Dedifferentiated amniotic fluid mesenchymal stem cell (primary cell): ENCODE results near the gene CREBZF.
"Not testable (repeated sequence)": the region's sequence is repeated elsewhere in the genome, so short reads cannot be mapped to it uniquely, and the experiment has no call there.

Source experiments
- DNase-seq: peaks from one replicate; pipeline ENCODE4 v3.0.0-alpha.2; 2016; ENCODE audit errors: extremely low spot score

Gene CREBZF

DNA sequence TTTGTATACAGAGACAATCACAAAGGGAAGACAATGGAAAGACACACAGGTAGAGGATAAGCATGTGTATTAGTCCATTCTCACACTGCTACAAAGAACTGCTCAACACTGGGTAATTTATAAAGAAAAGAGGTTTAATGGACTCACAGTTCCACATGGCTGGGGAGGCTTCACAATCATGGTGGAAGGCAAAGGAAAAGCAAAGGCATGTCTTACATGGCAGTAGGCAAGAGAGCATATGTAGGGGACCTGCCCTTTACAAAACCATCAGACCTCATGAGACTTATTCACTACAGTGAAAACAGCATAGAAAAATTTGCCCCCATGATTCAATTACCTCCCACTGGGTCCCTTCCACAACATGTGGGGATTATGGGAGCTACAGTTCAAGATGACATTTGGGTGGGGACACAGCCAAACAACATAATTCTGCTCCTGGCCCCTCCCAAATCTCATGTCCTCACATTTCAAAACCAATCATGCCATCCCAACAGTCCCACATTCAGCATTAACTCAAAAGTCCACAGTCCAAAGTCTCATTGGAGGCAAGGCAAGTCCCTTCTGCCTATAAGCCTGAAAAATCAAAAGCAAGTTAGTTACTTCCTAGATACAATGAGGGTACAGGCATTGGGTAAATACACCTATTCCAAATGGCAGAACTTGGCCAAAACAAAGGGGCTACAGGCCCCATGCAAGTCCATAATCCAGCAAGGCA lies 6.2 kb upstream of the CREBZF start:
- not testable (repeated sequence) for DNase-seq

DNA sequence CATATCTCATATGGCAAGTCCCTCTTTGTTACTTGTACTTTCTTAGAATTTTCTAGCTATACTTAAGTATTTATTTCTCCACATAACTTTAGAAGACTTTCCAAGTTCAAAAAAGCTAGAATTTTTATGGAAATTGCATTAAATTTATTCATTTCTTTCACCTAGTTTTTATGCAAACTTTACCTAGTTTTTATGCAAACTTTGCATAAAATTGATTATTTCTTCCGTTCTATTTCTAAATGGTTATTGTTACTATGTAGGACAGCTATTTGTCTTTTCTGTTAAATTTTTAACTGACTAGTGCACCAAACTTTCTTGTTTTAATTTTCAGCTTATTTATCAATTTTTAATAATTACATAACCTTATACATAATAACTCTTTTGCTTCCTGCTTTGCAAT lies 3.2 kb upstream of the CREBZF start:
- no peak for DNase-seq

DNA sequence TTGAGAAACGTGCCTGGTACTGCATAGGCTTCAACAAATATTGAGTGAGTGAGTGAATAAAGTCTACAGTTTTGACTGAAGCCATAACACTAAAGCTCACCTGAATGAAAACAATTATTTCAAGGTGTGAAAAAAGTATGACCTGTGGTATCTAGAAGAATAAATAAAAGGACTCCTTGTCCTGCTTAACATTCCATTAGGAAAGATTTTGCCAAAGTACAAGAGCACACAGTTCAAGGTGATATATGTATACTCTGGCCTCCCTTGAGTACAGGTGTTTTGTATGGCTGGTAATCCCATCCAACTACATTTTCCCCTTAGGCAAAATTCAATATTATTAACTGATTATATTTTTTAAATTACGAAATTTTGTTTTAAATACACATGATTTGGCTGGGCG lies 1.8 kb upstream of the CREBZF start:
- DNase-seq = no peak

DNA sequence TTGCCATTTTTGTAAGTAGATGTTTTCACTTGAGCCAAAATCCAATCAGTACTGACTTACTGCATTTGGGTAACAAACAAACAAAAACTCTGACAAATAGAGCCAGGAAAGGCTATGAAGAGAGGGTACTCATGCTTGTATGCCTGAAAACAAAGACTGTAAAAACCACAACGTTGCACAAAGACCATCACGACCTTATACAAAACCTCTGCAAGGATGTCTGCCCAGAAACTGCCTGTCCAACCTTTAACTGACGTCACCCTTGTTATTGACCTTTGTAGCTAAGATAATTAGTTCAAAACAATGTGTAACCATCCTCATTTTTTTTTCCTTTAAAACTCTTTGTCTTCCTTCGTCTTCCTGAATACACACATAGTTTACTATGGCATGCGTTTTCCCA lies 804 bp upstream of the CREBZF start:
- DNase-seq = no peak

DNA sequence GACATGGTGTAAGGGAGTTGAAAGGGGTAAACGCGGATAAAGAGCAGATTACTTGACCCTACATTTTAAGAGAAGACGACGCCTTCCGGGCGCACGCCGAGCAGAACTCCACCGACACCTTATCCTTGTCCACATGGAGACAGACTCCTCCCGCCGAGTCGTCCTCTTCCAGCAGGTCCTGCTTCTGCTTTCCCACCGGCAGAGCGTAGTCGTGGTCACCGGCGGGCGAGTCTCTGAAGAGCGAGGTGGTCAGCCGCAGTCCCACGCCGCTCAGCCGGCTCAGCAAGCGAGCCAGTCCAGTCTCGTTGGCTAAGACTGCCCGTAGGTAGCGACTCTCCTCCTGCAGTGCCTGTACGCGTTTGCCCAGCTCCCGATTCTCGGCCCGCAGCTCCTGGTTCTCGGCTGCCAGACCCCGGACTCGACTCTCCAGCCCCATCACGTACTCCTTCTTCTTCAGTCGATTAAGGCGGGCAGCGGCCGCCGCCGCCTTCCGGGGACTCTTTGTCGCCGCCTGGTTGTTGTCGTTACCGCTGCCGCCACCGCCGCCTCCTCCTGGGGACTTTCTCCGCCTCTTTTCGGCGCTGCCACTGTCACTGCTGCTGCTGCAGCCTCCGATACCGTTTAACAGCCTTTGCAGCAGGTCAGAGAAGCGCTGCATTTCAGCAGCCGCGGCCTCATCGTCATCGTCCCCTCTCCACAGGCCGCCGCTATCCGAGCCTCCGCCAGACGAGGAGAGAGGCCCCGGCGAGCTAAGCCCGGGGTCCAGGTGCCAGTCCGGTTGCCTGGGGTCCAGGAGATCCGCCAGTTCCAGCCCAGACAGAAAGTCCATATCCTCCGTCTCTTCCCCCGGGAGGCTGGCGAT lies 945 bp downstream of the CREBZF start:
- peak; percentile 37 for DNase-seq

DNA sequence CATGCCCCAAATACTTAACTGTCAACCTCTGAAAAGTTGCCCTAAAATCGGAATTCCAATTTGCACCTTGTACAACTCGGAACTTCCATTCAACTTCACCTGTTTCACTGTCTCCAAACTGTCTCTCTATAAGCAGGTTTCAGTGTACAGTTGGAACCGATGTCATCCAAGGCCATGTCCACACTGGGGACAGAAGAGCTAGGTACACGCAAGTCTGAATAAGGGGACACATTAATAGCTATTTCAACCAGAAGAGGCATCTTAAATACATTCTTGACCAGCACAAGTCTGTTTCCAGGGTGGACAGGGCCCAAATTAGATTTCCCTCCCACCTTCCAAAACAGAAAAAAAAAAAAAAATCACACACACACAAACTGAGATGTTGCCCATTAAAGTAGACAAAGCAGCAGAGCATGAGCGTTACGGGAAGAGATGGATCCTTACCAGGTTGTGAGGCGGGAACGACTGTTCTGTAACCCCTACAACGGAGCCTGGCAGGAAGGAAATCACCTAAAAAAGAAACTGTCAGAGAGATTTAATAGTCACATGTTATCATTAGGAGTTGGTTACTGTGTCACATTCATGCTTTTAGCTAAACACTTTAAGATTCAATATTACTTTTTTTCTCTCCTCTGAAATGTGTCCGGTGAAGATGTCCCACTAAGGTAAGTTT lies 1.7 kb downstream of the CREBZF start:
- no peak for DNase-seq

DNA sequence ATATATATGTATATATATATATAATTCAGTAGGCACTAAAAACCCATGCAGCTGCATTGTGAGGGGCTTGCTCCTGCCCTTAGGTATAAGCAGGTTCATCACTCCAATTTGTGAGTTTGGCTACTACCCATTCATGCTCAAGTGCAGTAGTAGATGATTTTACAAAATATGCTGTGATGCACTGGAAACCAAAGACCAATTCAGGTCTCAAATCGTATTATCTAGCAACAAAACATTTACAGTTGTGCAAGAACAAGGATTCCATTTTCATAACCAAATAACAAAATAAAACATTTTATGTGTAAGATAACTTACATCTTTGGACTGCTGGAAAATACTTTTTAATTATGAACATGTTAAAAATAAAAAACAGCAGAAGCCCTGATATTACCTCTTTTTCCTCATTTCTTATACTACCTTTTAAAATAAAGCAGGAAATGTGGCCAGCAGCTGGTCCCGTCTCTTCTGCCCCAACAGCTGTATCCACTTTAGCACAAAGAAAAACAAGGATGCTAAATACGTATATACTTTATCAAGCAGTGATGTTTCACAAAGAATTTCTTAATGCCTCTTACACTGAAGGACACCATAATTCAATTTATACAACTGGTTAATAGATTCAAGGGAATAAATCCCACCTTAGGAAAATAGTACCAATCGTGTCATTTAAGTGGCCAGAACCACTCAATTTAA lies 2.8 kb downstream of the CREBZF start:
- DNase-seq = no peak

DNA sequence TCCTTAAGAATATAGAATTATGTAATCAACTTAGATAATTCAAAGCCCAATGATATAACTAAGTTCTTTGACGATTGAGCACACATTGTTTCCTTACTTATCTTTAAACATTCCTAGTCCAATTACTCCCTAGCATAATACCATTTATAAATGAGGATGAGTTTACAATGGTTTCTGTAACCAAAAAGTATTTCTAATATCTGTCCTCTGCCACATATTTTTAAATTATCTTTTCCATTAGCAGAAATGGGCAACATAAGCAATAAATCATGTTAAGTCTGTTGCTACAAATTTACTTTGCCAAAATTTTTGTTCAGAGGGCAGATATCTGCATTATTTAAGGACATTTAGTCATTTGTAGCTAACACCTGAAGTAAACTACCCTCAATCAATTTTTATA lies 6.7 kb downstream of the CREBZF start:
- DNase-seq = no peak

DNA sequence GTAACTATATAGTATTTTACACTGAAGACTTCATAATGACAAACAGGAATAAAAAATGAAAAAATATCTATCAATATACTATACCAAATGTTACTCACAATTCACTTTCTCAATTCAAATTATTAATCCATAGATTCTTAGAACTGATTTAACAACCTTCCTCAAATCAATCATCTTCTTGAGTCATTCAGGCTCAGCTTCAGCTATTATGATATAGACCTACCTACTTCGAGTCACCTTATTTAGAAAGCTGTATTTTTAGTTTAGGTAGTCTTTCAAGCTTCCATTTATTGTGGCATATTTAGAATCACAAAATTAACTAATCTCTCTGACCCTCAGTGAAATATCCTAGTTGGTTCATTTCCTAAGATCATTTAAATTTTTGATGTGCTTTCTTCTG lies 8.2 kb downstream of the CREBZF start:
- DNase-seq = no peak

DNA sequence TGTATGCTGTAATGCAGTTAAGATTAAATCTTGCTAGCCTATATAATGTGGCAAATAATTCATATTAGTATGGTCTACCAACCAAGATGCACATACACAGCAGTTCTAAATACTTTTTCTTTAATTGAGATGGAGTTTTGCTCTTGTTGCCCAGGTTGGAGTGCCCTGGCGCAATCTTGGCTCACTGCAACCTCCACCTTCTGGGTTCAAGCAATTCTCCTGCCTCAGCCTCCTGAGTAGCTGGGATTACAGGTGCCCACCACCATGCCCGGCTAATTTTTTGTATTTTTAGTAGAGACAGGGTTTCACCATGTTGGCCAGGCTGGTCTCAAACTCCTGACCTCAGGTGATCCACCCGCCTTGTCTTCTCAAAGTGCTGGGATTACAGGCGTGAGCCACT lies 10.6 kb downstream of the CREBZF start:
- not testable (repeated sequence) for DNase-seq

DNA sequence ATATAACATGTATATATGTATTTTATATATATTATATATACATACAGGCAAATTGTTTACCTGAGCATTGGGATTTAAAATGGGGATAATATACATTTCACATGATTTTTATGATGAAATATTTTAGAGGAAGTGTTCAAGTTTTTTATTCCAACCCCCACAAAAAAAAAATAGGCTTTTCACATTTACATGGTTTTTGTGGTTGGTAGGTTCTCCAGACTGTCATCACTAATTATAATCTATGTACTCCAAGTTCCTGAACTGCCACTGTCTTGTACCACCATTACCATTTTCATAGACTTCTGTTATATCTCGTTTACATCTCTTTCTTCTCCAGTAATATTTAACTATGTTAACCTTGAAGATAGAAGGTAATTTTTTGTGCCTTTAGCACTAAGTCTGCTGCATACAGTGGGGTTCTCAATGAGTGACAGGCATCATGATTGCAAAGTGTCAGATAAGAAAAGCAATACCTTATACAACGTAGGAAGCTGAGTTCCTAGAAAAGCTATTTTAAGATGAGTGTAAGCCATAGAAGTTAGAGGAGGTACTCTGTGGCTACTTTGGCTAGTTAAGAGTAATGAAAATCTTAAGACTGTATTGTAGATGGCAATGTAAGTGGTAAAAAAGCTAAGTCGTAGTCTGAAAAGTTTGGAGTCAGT lies 12.0 kb downstream of the CREBZF start:
- DNase-seq = no peak

DNA sequence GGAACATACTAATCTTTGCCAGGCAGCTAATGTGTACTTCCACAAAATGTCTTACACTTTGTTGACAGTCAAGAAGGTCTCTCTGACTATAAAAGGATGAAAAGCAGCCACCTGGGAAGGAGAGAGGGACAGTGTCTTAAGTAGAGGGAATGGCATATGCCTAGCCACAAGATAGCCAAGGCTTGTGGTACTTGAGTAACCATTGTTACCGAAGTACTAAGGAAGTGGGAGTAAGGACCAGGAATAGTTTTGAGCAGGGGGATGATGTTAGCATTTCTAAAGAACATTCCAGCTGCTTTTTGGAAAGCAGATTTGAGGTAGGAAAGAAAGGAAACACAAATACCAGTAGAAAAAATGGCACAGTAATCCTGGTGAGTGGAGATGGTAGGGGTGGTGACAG lies 13.8 kb downstream of the CREBZF start:
- DNase-seq = no peak

DNA sequence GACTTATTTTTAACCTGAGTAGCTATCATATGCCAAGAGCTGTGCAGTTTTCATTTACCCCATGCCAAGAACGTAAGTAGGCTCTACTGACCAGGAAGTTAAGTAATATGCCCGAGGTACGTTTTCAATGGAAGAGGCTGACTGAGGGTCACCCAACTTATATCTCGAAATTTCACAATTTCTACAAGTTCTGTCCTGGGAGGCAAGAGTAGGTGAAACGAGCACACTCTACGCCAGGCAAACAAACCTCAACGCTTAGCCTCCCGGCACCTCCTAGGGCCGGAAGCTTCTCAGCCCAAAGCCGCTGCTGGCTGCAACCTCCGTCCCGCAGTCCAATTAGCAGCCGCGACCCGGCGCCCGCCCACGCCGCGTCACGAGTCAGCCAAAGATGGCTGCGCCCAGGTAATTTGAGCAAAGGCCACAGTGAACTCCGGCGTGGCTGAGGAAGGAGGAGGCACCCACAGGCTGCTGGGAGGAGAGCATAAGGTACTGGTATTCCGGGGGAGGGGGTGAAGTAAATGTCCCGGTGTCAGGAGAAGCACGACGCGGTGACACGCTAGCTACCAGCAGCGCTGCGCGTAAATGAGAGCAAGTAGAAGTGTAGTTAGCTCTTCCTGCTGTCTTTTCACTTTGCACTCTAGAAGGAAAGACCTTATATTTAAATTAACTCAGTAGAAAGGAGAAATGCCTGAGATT lies 17.2 kb downstream of the CREBZF start, which contains the start of gene TMEM126A:
TSS of gene TMEM126A (plus strand) at position 364 of the 696 bp plus-strand sequence. CDS start 2,289 bp downstream, outside the sequence.
- peak; percentile 75 for DNase-seq

DNA sequence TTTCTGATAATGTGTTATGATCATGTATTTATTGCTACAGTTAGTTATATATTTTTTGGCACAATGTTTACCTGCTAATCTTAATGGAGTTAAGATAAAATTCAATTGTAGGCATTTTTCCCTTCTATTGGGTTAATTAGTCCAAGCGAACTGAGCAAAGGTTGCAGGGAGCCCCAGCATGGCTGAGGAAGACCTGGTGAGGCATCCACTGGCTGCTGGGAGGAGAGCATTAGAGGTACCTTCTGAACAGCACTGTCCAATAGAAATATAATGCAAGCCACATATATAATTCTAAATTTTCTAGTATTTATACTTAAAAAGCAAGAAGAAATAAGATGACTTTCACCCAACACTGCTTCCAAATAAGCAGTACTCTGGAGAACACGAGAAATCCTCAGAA lies 17.9 kb downstream of the CREBZF start:
- no peak for DNase-seq

DNA sequence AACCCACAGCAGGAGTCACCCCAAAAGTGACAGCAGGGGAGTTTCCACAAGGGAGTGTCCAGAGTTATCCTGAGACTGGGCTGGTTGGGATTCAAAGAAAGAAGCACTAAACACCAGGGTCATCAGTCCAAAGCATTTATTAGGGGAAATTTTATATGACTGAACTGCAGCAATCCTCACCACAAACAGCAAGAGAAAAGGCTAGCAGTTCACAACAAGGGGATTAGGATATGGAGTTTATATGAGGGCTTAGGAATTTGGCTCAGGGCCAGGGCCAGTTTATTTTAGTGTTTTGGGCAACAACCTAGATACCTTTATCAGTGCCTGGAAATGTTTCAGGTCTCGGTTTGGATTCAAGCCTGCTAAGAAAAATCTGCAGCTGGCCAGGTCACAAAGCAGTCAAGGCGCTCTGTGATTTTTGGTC lies 21.7 kb downstream of the CREBZF start:
- DNase-seq = no peak

DNA sequence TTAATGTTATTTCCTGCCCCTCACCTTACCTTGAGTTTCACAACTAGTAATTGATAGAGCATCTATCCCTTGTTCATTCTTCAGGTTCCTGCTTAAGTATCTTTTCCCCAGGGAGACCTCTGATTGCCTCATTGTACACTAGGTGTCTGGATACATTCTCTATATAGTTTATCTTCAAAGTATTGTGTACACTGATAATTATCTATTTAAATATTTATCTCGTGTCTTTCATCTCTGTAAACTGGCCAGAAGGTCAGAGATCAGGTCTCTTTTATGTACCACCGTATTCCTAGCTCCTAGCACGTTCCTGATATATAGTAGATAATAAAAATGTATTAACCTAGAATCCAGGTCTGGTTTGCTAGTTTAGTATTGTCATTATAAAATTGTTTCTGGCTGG lies 30.2 kb downstream of the CREBZF start:
- DNase-seq = no peak

DNA sequence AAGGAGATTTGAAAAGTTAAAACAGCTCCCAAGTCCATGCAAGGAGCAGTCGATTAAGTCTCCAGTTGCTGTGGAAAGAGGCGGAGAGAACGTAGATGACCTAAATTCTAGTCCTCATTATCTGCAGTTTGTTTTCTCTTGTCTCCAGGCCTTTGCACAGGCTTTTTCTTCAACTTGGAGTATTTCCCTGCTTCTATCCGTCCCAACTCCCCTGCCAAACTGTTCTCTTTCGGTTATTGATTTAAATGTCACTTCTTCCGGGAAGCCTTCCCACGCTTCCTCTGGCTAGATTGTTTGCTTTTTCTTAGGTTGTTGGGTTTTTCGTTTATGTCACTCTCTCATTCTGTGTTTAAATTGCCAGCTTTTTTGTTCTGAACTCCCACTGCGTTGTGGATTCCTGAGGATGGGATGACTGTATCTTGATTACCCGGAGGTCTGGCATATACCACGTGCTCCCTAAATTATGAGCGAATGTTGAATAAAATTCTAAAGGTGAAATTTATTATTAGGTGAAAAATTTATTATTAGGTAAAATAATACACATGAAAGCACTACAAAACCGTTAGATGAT lies 36.1 kb downstream of the CREBZF start:
- DNase-seq = peak; percentile 28

DNA sequence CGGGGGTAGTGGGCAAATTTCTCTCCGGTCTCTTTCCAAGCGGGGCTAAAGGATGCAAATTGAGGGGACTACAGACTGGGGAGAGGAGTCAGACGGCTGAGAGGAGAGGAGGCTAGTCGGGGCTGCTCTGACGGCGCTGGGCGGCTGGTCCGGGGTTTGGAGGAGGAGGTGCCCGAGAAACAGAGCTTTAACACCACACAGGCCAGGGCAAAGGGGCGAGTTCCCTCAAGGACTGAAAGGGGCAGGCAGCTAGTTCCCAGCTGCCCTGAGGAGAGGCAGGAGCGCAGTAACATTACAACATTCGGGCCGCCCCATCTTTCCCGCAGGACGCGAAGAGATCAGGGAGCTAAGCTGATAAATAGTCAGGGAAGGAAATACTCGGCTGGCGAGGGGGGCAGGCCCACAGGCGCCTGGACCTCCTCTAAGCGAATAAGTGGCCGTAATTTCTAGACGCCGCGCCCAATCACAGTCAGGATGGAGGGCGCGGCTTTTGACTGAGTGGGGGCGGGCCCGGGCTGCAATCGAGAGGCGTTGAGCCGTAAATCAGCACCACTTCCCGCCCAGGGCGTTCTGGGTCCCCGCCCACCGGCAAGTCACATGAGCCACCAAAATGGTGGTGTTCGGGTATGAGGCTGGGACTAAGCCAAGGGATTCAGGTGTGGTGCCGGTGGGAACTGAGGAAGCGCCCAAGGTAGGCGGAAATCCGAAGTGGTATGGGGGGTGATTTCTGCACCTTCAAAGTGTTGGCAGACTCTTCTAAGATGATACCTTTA lies 36.7 kb downstream of the CREBZF start, which contains the start of gene TMEM126B:
TSS of gene TMEM126B (plus strand) at position 596 of the 773 bp plus-strand sequence. CDS start at position 611, 15 bp downstream.
- peak; percentile 97 for DNase-seq

DNA sequence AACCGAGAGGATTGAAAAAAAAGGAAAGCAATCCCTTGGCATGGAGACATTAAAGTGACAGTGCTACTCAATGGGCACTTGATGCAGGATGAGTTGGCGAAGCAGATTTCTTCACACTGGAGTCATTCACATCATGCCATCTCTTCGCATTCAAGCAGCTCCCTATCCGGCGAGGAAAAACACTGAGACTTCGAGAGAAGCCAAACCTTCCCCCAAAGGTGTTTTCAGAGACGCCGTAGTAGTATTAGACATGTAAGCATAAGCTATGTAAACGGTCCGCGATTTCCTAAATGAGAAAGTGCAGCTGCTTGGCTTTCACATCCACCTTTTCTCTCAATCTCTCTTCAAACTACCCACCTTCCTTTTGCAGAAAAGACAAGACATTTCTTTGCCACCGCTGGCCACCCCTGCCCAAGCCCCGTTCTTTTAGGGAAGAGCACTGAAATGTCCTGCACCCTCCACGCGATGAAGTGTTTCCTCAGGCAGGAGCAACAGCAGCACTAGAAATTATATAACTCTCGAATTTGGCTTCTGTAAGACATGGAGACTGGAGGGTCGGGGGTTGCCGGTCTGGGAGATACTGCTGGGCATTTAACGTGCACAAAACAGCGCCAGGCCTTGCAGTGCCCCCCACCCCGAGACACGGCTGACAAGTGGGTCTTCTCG lies 37.5 kb downstream of the CREBZF start, which contains the start of gene DLG2:
TSS of gene DLG2 (minus strand) at position 13 of the 666 bp plus-strand sequence.
- peak; percentile 46 for DNase-seq
